Measurements from ENCODE around the gene PBXIP1. TPM values are rescaled to one million over a fixed set of nuclear protein-coding genes. Genes with fewer than 3 reads are reported as not detected.
A peak's percentile ranks its signal among the peaks of the same experiment; 100 is the strongest.

The PBXIP1 gene
- total RNA-seq, 2 donors from 2014 or later: 95.3 to 138 TPM

DNA sequence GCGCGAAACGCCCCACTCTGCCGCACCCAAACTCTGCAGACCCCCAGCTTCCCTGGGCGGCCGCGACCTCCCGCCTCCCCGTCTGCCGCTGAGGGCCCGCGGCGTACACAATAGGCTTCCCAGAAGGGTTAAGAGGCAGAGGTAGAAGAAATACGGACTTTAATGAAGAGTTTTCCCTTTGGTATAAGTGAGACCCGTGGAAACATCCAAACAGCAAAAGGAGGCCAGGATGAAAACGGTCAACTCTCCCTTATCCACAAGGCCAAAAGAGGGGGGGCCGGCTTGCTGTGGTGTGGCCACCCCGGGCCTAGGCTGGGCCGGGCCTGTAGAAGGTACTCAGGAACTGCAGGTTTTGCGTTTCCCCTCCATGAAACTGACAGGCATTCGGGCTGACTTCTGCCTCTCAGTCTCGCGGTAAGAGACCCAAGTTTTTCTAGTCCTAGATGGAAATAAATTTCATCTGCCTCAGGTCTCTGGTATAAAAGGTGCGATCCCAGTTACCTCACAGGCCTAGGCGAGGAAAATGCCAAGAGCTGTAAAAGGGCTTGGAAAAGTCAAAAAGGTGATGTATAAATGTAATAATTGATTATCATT is 6.4 kb upstream of the PBXIP1 start:
- intact Hi-C loops (cut with DNase I): loop anchor here in 1 of 2 donors (5.0 kb wide), 1 partner anchor 45 kb away; no protein-coding TSS in a partner anchor
- no peak for DNase-seq (ENCODE audit: low spot score)

DNA sequence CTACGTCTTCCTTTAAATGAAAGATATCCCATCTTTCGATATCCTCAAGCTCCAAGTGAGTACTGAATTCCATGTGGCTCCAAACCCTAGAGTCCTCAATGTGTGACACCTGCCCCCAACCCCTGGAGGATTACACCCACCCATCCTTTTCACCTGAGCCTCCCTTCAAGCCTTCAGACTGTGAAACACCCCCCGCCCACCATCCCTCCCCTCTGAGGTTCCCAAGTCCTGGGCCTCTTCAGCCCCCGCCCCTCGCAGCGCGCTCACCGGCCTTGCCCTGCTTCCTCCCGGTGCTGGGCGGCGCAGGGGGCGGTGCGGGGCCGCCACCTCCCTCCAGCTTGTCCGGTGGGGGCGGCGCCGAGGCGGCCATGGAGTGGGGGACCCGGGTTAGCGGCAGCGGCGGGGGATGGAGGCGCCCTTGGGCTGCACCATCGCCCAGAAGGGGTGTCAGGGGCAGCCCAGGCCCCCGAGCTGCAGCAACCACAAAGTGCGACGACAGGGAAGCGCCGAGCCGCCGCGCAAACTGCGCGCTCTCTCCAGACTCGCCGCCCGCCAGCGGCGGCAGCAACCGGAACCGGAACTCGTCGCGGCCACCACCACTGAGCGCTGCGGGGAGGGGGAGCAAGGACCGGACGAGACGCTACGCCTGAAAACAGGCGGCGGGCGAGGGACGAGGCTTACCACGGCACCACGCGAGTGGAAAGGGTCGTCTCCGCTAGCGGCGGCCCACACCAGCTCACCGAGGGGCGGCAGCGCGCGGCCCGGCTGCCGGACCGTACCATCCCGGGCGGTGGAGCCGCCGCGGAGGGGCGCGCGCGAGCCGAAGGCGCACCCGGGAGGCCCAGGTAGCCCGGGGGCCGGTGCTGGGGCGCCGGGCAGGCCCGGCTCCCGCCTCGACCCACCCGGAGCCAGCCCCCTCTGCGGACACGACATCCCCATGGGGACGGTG is 5.6 kb upstream of the PBXIP1 start, which contains the start of gene PYGO2:
PYGO2 (minus strand) TSS at position 576 of the 949 bp plus-strand sequence; CDS start at position 370, 206 bp downstream.
- intact Hi-C loops (cut with DNase I): loop anchor here in 1 of 2 donors (5.0 kb wide), 1 partner anchor 46 kb away; no protein-coding TSS in a partner anchor
- peak; percentile 95 for DNase-seq (ENCODE audit: low spot score)

DNA sequence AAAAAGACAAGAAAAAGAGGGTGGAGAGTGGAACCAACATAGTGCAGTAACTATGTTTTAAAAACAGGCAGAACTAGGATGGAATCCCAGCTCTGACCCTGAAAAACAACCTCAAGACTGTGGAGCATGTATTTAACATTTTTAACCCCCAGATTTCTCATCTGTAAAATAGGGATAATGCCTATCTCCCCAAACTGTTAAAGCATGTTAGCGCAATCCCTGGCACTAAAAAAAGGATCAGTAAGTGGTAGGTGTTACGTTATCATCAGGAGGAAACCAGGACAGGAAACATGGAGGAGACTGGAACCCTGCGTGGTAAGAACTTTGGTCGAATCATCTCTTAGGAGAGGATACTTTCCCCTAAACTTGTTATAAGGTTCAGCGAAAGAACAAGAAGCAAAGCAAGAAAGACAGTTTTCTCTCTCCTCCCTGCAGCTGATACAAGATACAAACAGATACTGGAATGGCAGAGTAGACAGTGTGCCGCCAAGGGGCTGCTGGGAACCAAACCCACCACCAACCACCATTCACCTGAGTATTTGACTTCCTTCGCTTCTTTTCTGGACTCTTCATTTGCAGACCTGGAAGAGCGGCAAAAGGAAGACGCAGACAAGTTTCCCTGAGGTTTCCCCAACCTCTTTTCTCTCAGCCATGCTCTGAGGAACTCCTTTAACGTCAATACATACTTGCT is 4.7 kb upstream of the PBXIP1 start:
- intact Hi-C loops (cut with DNase I): loop anchor here in 1 of 2 donors (5.0 kb wide), 1 partner anchor 47 kb away; no protein-coding TSS in a partner anchor
- no peak for DNase-seq (ENCODE audit: low spot score)

DNA sequence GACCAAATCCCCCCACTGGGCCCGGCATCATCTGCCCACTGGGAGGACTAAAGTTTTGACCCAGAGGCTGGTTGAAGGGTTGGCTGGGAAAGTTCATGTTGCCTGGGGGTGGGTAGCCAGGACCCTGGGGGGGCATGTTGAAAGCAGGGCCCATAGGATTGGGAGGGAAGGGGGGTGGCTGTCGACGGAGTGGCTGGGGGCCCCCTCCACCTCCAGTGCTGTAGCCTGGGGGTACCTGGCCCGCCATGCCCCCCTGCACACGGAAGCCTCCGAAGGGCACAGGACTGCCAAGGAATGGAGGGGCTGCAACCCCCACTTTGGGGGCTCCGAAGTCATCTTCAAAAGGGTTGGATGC is 3.5 kb upstream of the PBXIP1 start:
- intact Hi-C loops (cut with DNase I): no loop called here
- DNase-seq (ENCODE audit: low spot score): no peak

DNA sequence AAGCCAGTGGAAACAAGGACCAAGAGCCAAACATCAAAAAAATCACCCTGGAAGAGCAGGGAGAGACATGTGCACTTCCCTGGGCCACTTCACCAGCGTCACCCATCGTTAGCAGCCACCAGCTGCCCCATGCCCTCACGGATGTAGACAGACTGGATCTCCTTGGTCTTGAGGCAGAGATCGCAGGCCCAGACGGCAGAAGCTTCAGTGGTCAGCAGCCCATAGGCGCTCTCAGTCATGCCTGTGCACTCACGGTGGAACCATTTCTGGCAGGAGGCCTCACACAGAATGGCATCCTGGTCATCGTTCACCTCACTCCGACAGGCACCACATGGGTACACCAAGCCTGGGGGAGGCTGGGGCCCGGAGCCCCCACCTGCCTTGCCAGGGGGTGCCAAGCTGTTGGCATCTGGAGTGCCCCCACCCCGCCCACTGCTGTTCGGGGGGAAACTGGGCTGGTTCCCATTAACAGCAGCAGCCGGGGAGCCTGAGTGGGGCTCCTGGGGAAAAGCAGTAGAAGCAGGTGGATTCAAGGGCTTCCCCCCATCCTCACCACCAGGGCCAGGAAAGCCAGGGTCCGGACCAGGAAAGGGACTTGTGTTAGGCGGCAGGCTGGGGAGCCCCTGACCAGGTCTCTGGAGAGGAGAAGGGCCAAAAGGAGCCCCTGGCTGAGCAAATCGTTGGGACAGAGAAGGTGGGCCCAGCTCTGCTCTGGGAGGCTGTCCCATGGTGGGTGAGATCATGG is 3.0 kb upstream of the PBXIP1 start:
- intact Hi-C loops (cut with DNase I): no loop called here

DNA sequence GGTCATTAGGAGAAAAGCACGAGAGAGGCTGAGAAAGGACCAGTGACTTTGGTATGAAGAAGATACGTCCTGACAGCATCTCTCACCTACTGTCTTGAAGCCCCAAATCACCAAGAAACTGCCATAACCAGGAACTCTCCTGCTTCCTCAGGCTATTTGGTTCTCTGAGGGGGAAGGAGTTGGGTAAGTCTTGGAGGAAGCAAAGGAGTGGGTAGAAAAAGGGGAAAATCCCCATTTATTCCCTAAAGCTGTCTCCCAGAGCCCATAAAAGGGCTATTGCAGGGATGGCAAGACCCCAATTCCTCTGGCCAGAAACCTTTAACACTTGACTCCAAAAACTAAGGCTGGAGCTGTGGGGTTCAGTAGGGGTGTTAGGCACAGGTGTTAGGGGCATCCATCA is 2.1 kb upstream of the PBXIP1 start:
- DNase-seq (ENCODE audit: low spot score): no peak
- intact Hi-C loops (cut with DNase I): no loop called here

More for the DNA sequence above, 3.0 kb upstream of the PBXIP1 start:
- no peak for DNase-seq (ENCODE audit: low spot score)

DNA sequence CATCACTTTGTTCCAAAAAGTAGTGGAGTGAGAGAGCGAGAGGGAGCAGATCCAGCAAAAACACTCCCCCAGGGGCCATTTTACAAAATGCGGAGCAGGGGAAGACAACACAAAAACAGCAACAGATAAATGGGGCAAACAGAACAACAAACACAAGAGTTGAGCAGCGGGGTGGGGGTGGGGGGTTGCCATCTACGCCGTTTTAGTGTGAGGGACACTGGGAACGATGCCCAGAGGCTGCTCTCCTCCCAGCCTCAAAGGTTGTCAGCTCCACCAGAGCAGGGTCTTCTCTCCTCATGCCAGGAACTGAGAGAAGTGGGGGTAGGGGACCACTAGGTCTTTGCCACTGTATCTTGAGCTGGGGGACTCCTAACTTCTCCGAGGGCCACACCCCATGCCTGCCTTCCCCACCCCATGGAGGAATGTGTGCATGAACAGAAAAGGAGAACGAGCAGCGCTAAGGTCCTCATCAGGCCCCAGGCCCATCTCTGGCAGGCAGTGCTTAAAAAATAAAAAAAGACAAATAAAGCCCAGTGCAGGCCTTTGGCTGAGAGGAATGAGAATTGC is 1.3 kb upstream of the PBXIP1 start:
- intact Hi-C loops (cut with DNase I): no loop called here
- DNase-seq (ENCODE audit: low spot score): no peak

DNA sequence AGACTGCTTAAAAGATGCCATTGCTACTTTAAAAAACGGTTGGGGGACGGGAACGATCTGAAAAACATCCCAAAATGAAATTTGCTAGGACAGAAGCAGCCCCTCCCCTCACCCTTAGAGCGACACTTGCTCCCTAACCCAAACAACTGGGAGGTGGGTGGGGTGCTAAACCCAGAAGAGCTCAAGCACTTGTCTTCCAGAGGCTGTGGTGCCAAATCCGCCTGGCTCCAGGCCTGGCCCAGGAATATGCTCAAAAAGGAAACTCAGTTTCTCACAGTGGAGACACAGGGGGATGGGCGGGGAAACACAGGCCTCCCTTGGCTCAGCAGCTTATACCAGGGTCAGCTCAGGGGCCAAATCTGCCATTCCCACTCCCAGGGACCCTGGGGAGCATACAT is 644 bp upstream of the PBXIP1 start:
- intact Hi-C loops (cut with DNase I): no loop called here
- DNase-seq (ENCODE audit: low spot score): no peak

DNA sequence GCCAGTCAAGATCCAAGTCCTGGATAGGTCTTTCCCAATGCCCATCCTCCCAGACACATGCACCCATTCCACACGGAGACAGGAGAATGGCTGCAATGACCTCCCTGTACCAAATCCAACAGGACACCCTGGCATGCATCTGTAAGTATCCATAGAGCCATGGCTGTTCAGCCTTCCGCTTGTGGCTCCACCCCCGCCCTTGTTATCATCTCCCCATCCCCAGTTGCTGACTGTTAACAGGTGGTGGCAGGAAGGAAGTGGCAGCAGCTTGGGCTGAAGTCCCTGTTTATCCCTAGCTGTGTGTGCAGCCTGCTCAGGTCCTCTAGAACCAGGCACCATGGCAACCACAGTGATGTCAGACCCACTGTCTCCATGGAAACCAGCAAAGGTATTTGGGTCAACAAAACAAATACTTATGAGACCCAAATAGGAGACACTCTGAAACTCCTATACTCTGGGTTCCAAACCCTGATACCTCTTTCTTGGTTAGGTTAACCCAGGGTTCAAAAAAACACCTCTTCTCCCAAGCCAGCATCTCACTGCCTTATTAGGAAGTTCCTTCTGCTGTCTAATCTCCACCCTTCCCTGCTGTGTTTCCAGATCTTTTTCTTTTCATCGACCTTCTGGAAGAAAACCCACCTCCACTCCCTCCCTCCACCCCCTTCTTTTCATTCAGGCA is 721 bp downstream of the PBXIP1 start:
- DNase-seq (ENCODE audit: low spot score): no peak
- intact Hi-C loops (cut with DNase I): no loop called here

DNA sequence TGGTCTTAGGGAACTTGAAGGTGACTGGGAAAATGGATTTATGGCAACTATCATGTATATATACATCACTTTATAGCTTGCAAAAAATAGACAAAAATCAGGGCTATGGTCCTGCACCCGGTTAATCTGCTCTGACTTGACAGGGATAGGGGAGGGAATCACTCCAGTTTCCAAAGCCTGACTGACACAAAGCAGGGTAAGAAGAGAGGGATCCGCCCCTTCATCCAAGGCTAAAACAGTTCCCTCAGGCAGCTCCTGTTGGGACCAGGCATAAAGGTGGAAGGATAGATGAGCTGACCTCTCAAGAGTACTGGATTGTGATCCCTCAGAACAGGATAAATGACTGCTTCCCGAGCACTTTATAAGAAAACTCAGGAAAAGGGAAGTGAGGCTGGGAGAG is 1.4 kb downstream of the PBXIP1 start:
- intact Hi-C loops (cut with DNase I): loop anchor here in 1 of 2 donors (1.0 kb wide), 1 partner anchor 48 kb away; the partner anchor contains the start of gene ZBTB7B
- no peak for DNase-seq (ENCODE audit: low spot score)

DNA sequence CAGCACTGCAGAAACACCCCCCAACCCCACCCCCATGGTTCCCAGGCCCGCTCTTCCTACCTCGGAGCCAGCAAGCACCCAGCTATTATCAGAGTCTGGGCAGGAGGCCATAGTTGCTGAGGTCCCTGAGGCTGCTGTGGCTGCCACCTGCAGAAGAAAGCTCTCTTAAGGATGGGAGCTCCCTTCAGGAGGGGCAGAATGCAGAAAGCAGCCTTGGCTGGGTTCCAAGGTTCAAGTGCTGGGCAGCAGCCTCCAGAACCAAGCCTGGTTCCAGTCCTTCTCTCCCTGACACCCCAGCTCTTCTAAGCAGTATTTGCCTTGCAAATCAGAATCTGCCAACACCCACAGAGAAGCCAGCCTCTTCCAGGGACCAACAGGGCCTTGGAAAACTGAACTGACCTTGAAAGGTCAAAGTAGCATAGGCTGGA is 2.3 kb downstream of the PBXIP1 start:
- intact Hi-C loops (cut with DNase I): loop anchor here in 1 of 2 donors (1.0 kb wide), 1 partner anchor 49 kb away; the partner anchor contains the start of gene ZBTB7B
- DNase-seq (ENCODE audit: low spot score): no peak

DNA sequence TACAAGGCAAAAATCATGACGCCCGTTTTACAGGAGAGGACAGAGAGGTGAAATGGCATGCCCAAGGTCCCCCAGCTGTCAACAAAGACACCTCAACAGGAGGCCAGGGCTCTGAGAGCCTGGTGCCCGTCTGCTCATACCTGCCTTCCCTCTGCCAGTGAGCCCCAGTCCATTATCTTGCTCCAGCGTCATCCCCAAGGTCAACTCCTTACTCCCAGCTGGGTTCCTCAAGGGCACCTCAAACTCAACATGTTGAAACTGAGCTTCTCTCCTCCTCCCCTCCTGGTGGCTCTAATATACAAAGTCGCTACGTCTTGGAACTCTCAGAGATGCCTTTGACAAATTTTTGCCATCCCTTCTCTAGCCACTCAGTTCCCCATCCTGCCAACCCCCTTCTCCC is 3.2 kb downstream of the PBXIP1 start:
- intact Hi-C loops (cut with DNase I): no loop called here

DNA sequence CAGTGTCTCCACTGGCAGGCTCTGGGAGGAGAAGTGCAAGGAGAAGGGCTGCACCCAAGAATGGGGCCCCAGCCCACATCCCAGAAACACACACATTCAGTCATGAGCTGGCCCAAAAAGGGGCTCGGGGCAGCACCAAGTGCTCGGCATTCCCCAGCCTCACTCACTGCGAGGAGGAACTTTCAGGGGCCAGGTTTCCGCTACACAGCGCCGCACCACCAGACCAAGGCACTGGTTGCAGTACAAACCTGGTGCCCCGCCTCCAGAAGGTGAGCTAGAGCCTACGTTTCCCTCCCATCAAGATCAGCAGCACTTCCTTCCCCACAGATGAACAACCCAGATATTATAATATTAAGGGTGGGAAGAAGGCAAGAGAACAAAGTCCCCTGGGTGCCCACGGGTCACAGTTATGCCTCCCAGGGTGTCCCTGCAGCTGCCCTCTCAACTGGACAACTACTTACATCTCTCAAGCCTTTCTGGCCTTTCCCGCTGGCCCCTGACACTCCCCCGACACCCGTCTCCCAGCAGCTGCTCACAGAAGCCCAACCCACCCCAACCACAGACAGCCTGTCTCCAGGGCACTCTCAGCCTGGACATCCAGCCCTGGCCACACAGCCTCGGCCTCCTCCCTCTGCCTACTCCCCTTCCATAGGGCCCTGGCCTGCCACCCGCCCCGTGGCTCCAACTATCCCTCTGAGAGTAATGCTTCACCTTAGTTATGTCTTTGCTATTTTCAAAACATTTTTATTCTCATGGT is 3.8 kb downstream of the PBXIP1 start:
- DNase-seq (ENCODE audit: low spot score): no peak
- intact Hi-C loops (cut with DNase I): no loop called here

More for the DNA sequence above, 3.2 kb downstream of the PBXIP1 start:
- DNase-seq (ENCODE audit: low spot score): no peak

DNA sequence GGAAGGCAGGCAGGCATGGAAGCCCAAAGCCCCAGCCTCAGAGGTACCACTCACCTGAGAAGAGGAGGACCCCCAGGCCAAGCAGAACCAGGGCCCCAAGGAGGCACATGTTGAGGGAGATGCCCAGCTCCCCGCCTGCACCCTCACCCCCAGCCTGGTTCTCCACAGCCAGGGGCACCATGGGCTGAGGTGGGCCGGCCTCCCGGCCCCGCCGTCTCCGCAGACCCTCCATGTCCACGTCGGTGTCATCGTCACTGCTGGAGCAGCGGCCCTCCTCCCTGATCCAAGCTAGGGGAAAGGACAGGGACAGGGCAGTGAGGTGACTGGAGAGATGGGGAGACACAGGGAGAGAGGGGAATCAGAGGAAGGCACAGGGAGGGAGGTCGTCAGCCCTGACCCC is 7.8 kb downstream of the PBXIP1 start:
- no peak for DNase-seq (ENCODE audit: low spot score)
- intact Hi-C loops (cut with DNase I): no loop called here

DNA sequence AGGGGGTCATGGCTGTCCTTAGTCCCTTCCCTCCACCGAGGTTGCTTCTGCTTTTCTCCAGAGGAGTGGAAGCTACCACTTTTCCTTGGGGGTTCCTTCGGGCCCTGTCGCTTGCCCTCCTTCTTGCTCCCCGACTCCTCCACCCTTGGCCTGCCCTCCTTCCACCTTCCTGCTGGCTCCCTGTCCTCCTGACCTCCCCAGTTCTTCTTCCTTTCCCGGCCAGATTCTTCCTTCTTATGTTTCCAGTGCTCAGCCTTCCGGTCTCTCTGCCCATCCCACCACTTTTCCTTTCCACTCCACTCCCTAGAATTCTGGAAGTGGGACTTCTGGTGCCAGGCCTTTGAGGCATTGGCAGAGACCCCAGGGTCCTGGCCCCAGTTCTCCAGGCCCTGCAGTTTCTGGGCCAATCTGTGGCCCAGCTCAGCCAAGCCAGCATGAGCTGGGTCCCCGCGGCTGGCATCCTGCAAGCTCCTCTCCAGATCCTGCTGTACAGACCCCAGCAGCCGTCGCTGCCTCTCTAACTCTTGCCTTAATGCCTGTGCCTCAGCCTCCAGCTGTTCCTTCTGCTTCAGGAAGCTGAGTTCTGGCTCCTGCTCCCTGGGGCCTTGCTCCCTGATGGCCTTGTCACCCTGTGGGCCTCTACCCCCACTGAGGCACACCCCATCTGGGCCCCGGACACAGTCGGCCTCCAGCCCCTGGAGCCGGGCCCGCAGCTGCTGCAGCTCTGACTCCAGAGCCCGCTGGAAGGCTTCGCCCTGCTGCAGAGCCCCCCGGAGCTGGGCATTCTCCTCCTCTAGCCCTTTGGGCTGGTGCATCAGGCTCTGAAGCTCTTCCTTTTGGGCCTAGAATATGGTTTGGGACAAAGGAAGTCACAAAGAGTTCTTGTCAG is 9.7 kb downstream of the PBXIP1 start:
- intact Hi-C loops (cut with DNase I): no loop called here
- DNase-seq (ENCODE audit: low spot score): no peak

DNA sequence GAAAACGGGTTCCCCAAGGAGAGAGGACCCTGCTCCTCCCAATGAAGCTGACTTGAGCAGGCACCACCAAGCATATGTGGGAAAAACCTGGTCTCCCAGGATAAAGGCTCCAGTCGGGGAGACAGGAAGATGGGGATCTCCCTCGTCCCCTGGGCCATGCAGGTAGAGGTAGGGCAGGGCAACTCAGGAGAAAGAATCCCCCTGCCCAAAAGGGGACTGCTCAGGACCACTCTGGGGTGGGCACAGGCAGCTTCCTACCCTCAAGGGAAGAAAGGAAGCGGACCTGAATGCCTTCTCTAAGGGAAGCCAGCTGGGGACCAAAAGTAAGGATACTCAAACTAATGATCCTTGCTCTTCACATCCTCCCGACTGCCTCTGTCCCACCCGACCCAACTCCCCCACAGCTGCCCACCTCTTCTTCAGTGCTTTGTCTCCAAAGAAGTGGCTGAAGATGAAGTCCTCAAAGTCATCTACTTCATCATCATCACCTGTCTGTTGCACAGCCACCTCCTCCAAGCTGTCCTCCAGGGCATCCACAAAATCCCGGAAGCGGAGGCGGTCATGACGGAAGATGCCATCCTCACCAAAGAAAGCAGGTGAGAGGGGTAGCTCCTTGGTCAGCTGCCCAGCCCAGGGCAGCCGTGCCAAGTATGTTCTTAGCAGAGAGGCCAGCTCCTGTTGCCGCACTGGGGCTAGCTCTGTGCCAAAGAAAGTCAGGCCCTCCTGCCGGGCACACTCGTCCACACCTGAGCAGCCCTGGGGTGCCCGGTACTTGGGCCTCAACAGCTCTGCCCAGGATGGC is 10.5 kb downstream of the PBXIP1 start:
- intact Hi-C loops (cut with DNase I): no loop called here
- no peak for DNase-seq (ENCODE audit: low spot score)
